MM.1S (cell line): ENCODE results near the gene SLC4A5.

ENCODE experiments used
- CTCF ChIP-seq: fragments of 300-600 bp; sonication (generic); IDR thresholded peaks from 2 replicates; pipeline ENCODE4 v1.5.1; 2016; ENCODE audit warnings: antibody characterized with exemption, low read length, mixed read lengths
- EZH2 ChIP-seq: fragments of 300-600 bp; sonication (generic); optimal IDR thresholded peaks from 2 replicates; pipeline ENCODE3; 2017; ENCODE audit warnings: low read depth, mild to moderate bottlenecking, antibody characterized with exemption, low read length, mixed read lengths

- TF ChIP-seq CTCF (no peak), EZH2 (no peak)
Measured at GRCh38 chr2:74293191-74293991, 49.8 kb downstream of the SLC4A5 start.
